HL-60/S4 (cell line): ENCODE results near the gene SERPINB6.
"Not testable (repeated sequence)": the region's sequence is repeated elsewhere in the genome, so short reads cannot be mapped to it uniquely, and the experiment has no call there.

Experiments
- in situ Hi-C: fragments of 300-500 bp; cut with MboI; formaldehyde crosslinking; loops from 2 replicates; pipeline ENCODE4 v1.14.3; 2022; ENCODE audit warnings: low sequenced_read_pairs

Gene SERPINB6

GRCh38 chr6:2971420-2972218 lies at the start of gene SERPINB6:
TSS of gene SERPINB6 (minus strand) at chr6:2971567. CDS start at chr6:2959332, 12,235 bp downstream.
- in situ Hi-C loops: no loop called here

DNA sequence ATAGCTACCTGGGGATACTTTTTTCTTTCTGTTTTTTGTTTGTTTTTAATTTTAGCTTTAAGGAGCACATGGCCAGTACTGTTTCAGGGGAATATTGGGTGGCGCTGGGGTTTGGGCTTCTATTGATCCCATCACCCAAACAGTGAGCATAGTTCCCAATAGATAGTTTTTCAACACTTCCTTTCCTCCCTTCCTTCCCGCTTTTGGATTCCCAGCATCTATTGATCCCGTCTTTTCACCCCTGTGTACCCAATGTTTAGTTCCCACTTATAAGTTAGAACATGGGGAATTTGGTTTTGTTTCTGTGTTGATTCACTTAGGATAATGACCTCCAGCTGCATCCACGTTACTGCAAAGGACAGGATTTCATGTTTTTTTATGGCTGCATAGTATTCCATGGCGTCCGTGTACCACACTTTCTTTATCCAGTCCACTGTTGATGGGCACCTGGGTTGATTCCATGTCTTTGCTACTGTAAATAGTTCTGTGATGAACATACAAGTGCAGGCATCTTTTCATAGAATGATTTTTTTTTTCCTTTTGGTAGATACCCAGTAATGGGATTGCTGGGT lies 48.5 kb upstream of the SERPINB6 start:
- in situ Hi-C loops: no loop called here

- in situ Hi-C loops: no loop called here
Observed at GRCh38 chr6:3019065-3019464, 47.7 kb upstream of the SERPINB6 start.

DNA sequence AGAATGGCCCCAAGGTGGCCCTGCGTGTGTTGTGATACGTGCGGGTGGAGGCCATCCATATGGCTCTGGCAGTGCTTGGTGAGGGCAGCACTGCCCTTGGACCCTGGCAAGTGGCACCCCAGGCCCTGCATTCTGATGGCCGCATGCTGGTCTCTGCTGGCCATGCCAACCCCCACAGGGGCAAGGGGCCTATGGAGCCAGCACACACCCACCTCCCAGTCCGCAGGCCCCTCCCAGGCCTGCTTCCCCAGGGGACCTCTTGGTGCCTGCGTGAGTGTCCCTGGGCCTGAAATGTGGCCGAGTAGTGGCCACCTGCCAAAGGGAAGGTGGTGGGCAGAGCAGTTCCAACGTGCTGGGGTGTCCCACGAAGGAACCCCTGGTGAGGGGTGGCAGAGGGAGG lies 45.9 kb upstream of the SERPINB6 start:
- in situ Hi-C loops: no loop called here

DNA sequence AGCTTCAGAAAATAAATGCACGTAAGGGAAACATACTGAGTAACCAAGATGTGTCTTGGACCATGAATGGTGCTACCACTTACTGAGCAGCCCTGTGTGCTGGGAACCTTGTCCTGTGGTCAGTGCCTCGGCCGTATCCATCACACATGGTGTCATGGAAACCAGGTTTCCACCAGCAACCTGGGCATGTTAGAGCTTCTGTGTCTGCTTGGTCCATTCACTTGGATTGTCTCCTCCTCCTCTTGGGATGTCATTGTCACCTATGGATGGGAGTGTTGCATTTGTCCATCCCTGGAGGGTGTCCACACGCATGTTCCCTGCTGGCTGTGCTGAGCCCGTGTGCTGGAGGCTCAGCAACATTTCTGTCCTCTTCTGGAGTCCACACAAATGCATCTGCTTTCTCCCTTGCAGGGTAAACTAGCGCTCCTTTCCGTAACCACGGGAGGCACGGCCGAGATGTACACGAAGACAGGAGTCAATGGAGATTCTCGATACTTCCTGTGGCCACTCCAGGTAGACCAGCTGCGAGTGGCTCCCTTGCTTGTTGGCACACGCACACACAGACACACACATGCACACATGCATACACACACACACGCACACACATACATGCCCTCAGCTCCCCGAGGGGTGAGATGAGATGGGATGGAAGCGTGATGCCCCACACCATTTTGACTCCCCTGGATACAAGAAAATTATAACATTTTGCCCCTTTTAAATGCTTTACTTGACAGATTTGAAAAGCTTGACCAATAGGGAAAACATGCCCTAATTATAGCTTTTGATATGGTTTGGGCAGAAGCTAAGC lies 45.3 kb upstream of the SERPINB6 start:
- in situ Hi-C loops: no loop called here

DNA sequence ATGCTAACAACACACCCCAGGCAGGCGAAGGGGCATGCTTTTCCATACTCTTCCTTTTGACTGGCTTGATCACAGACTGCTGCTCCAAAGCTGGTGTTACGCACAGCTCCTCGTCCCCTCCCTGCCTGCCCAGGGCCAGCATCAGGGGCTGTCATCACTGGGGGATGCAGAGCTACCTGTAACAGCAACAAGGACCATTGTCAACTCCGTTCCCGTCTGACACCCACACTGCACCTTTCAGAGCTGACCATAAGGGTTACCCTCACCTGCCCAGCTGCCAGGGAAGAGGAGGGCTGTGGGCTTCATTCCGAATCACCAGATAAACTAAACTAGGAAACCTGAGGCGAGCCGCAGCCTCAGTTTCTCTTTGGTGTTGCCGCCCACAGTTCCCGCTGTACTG lies 43.8 kb upstream of the SERPINB6 start:
- in situ Hi-C loops: no loop called here

DNA sequence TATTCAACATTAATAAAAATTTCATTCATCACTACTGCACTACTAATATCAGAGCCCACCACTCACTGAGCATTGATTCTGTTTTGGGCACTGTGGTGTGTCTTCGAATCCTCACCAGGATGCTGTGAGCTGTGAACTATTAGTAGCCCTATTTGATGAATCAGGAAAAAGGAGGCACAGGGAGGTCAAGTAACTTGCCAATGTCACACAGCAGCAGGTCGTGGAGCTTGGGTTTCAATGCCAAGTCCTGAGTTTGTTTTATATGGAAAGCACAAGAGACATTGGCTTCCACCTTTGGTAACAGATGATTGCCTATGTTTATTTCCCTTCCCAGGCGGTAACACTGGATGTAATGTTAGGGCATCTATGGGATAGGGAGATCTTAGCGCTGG lies 43.3 kb upstream of the SERPINB6 start:
- in situ Hi-C loops: loop anchor here (5.0 kb wide), 1 partner anchor 33 kb away; no protein-coding TSS in a partner anchor

DNA sequence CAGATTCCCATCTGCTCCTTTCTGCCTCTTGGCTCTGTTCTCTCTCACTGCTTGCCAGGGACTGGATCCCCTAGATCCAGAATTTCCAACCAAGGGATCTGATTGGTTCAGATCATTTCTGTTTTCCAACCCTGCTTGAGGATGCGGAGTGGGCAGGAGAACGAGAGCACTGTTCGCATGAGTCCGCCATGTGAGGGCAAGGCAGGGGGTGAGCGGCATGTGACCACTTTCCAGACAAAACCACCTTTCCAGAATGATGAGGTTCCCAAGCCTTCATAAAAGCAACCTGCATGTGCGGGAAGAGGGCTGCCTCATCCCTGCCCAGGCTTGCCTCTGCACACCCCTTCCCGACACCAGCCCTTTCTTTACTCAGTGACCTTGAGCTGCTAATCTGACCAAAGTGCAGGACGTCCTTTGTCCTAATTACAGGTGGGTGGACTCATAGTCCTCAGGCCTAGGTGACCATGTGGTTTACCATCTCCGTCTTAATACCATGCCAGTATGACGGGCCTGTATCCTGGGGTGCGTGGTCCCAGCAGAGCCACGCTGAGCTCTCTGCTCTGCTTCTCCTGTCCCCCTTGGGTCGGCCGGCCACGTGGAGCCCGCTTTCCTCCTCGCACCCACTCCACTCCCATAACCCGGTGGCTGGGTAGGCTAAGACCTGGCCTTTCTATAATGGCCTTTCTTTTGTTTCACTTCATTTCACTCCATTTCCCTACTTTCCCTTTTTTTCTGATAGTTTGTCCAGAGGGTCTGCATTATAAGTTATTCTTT lies 42.7 kb upstream of the SERPINB6 start:
- in situ Hi-C loops: loop anchor here (5.0 kb wide), 1 partner anchor 33 kb away; no protein-coding TSS in a partner anchor

DNA sequence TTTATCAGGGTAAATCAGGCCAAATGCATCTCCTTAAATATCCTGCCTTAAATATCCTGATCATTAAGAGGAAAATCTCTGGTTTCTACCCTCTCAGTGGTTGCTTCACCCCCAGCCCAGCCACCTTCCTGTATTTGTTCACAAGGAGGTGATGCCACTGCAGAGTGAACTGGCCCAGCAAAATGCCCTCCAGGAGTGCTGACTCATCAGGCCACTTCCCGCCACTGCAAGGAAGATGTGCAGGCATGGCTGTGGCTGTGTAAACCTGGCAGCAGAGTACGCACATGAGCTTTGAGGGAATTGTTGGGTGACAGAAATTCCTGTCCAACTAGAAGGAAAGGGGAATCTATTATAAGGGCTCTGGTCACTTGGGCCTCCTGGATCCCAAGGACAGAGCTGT lies 42.1 kb upstream of the SERPINB6 start:
- in situ Hi-C loops: loop anchor here (5.0 kb wide), 1 partner anchor 34 kb away; no protein-coding TSS in a partner anchor

DNA sequence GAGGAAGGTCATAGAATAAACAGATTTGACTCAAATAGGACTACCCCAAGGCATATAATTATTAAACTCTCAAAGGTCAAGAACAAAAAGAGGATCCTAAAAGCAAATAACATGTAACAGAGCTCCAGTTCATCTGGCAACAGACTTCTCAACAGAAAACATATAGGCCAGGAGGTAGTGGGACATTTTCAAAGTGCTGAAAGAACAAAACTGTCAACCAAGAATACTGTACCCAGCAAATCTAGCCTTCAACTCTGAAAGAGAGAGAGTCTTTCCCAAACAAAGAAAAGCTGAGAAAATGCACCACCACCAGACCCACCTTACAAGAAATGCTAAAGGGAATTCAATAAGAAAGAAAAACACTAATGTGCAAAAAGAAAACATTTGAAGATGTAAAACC lies 40.2 kb upstream of the SERPINB6 start:
- in situ Hi-C loops: loop anchor here (5.0 kb wide), 1 partner anchor 36 kb away; no protein-coding TSS in a partner anchor

DNA sequence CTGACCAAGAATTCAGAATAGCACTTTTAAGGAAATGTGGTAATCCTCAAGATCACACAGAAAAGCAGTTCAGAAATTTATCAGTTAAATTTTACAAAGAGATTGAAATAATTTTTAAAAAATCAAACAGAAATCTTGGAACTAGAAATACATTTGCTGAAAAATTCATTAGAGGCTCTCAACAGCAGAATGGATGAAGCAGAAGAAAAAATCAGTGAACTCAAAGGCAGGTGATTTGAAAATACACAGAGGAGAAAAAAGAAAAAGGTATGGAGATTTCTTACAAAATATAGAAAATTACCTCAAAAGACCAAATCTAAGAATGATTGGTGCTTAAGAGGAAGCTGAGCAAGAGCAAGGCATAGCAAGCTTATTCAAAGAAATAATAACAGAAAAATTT lies 39.8 kb upstream of the SERPINB6 start:
- in situ Hi-C loops: loop anchor here (5.0 kb wide), 1 partner anchor 36 kb away; no protein-coding TSS in a partner anchor

DNA sequence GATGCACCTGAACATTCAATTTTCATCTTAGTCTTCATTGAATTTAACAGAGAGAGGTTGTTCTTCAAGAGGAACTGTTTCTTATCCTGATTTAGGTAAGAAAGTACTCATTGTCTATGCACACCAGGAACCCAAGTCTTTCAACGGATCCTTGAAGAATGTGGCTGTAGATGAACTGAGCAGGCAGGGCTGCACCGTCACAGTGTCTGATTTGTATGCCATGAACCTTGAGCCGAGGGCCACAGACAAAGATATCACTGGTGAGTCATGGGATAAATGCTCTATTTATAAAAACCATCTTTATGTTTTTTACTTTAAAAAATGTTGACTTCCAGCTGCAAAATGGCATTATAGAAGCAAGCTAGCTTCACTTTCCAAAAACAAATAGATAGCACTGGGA lies 38.6 kb upstream of the SERPINB6 start:
- in situ Hi-C loops: loop anchor here (5.0 kb wide), 1 partner anchor 37 kb away; no protein-coding TSS in a partner anchor

GRCh38 chr6:3008712-3009265 lies 37.4 kb upstream of the SERPINB6 start:
- in situ Hi-C loops: not testable (repeated sequence)

- in situ Hi-C loops: no loop called here
Observed at GRCh38 chr6:3007571-3007970, 36.2 kb upstream of the SERPINB6 start.

DNA sequence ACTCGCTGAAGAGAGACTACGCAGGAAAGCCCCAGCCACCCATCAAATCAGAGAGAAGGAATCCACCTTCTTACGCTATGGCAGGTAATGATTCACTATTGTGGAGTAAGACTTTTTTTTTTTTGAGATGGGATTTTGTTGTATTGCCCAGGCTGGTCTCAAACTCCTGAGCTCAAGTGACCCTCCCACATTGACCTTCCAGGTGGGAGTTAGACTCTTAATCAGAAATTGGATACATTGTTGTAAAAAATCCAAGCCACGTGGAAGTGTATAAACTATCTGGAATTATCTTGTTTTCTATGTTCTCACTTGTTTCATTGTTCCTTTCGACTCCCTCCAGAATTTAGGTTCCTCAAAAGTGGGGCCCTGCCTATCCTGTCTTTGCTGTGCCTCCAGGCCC lies 35.1 kb upstream of the SERPINB6 start:
- in situ Hi-C loops: no loop called here

- in situ Hi-C loops: no loop called here
Observed at GRCh38 chr6:3005874-3006273, 34.5 kb upstream of the SERPINB6 start.

DNA sequence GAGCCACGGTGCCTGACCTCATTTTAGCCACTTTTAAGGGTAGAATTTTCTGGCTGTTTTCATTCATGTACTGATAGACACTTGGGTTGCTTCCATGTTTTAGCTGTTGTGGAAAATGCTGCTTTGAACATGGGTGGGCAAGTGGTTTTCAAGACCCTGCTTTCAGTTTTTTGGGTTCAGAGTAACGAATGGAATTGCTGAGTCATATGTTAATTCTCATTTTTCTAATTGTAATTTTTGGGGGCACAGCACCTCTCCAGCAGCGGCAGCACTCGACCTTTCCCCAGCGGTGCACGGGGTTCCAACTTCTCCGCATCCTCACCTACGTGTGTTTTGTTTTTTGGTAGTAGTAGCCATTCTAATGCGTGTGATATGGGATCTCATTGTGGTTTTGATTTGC lies 33.7 kb upstream of the SERPINB6 start:
- in situ Hi-C loops: no loop called here

- in situ Hi-C loops: not testable (repeated sequence)
Observed at GRCh38 chr6:3003226-3003625, 31.9 kb upstream of the SERPINB6 start.

- in situ Hi-C loops: no loop called here
Observed at GRCh38 chr6:3001773-3002293, 30.5 kb upstream of the SERPINB6 start.

DNA sequence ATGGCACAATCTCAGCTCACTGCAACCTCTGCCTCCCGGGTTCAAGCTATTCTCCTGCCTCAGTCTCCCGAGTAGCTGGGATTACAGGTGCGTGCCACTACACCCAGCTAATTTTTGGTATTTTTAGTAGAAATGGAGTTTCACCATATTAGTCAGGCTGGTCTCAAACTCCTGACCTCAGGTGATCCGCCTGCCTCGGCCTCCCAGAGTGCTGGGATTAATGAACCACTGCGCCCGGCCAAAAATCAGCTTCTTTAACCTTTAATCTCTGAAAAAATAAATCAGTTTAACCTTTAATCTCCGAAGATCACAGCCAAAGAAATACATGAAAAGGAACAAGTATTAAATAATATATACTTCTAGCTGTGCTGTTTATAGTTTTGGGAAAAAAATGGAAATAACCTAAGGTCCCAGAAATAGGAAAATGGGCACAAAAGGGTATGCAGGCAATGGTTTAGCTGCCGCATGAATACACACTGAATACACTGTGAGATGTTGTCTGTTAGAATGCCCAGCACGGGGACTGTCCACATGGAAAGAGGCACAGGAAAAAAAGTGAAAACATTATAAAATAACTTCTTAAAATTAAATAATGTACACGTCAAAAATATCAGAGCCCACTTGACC lies 29.9 kb upstream of the SERPINB6 start:
- in situ Hi-C loops: no loop called here
